MM.1S (cell line): ENCODE results near the gene DPPA5.
"Not testable (repeated sequence)": the region's sequence is repeated elsewhere in the genome, so short reads cannot be mapped to it uniquely, and the experiment has no call there.

Experiments used
- DNase-seq: peaks from one replicate; pipeline ENCODE4 v3.0.0-alpha.2; 2015
- H2AFZ ChIP-seq: fragments of 300-600 bp; sonication (generic); 2 replicates; pipeline ENCODE4 v1.6.0; 2016; ENCODE audit warnings: antibody characterized with exemption, low read length
- H3F3A ChIP-seq: fragments of 300-600 bp; sonication (generic); 2 replicates; pipeline ENCODE4 v1.6.1; 2016; ENCODE audit warnings: mild to moderate bottlenecking, antibody characterized with exemption, low read length, moderate library complexity, mixed read lengths; ENCODE audit not compliant: insufficient read depth
- H3K27ac ChIP-seq: fragments of 300-600 bp; sonication (generic); 2 replicates; pipeline ENCODE4 v1.5.1; 2016; ENCODE audit warnings: mild to moderate bottlenecking, low read length
- H3K27me3 ChIP-seq: fragments of 300-600 bp; sonication (generic); replicated peaks from 2 replicates; pipeline ENCODE4 v1.6.0; 2016; ENCODE audit warnings: low read length; ENCODE audit not compliant: insufficient read depth
- H3K36me3 ChIP-seq: fragments of 300-600 bp; sonication (generic); replicated peaks from 2 replicates; pipeline ENCODE4 v1.6.1; 2016; ENCODE audit warnings: mild to moderate bottlenecking, low read length, mixed read lengths; ENCODE audit not compliant: insufficient read depth
- H3K4me1 ChIP-seq: fragments of 300-600 bp; sonication (generic); 2 replicates; pipeline ENCODE4 v1.6.1; 2016; ENCODE audit warnings: low read length, mixed read lengths
- H3K4me2 ChIP-seq: fragments of 300-600 bp; sonication (generic); 2 replicates; pipeline ENCODE4 v1.6.0; 2016; ENCODE audit warnings: low read depth, low read length
- H3K4me3 ChIP-seq: fragments of 300-600 bp; sonication (generic); 2 replicates; pipeline ENCODE4 v1.5.1; 2016; ENCODE audit warnings: low read length, mixed read lengths
- H3K79me2 ChIP-seq: fragments of 300-600 bp; sonication (generic); 2 replicates; pipeline ENCODE4 v1.6.1; 2016; ENCODE audit warnings: mixed run types, low read length, mixed read lengths
- H3K9ac ChIP-seq: fragments of 300-600 bp; sonication (generic); 2 replicates; pipeline ENCODE4 v1.6.1; 2016; ENCODE audit warnings: low read length, mixed read lengths
- H3K9me2 ChIP-seq: fragments of 300-600 bp; sonication (generic); replicated peaks from 2 replicates; pipeline ENCODE4 v1.6.1; 2016; ENCODE audit warnings: mild to moderate bottlenecking, low read length, mixed read lengths; ENCODE audit not compliant: insufficient read depth
- H3K9me3 ChIP-seq: fragments of 300-600 bp; sonication (generic); replicated peaks from 2 replicates; pipeline ENCODE4 v1.6.1; 2016; ENCODE audit warnings: mild to moderate bottlenecking, low read length, mixed read lengths; ENCODE audit not compliant: insufficient read depth
- H4K20me1 ChIP-seq: fragments of 300-600 bp; sonication (generic); 2 replicates; pipeline ENCODE4 v1.6.1; 2016; ENCODE audit warnings: mild to moderate bottlenecking, low read length, moderate library complexity, mixed read lengths; ENCODE audit not compliant: insufficient read depth
- CTCF ChIP-seq: fragments of 300-600 bp; sonication (generic); IDR thresholded peaks from 2 replicates; pipeline ENCODE4 v1.5.1; 2016; ENCODE audit warnings: antibody characterized with exemption, low read length, mixed read lengths
- EZH2 ChIP-seq: fragments of 300-600 bp; sonication (generic); optimal IDR thresholded peaks from 2 replicates; pipeline ENCODE3; 2017; ENCODE audit warnings: low read depth, mild to moderate bottlenecking, antibody characterized with exemption, low read length, mixed read lengths
- EZH2phosphoT487 ChIP-seq: fragments of 300-600 bp; sonication (generic); IDR thresholded peaks from 2 replicates; pipeline ENCODE4 v1.6.1; 2018; ENCODE audit warnings: antibody characterized with exemption, low read length

The DPPA5 gene

DNA sequence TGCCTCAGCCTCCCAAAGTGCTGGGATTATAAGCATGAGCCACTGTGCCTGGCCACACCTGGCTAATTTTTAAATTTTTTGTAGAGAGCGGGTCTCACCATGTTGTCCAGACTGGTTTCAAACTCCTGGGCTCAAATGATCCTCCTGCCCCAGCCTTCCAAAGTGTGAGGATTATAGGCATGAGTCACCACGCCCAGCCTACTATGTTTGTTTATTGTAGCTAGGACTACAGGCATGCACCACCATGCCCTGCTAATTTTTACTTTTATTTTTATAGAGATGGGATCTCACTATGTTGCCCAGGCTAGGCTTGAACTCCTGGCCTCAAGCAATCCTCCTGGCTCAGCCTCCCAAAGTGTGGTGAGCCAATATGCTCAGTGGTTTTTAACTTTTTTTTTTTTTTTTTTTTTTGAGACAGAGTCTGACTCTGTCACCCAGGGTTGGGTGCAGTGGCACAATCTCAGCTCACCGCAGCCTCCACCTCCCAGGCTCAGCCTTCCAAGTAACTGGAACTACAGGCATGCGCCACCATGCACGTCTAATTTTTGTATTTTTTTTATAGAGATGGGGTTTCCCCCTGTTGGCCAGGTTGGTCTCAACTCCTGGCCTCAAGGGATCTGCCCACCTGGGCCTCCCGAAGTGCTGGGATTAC lies 28.5 kb upstream of the DPPA5 start:
- no peaks in the 10 kb centered on the region for H4K20me1 ChIP-seq
- no peaks in the 10 kb centered on the region for H3K27me3 ChIP-seq
- H3K9me3 ChIP-seq = no peaks in the 10 kb centered on the region
- H3K9ac ChIP-seq = no peak overlapping the region
- no peak overlapping the region for H3K27ac ChIP-seq
- DNase-seq = no peak
- no peak overlapping the region for H3K4me2 ChIP-seq
- H3K9me2 ChIP-seq = no peaks in the 10 kb centered on the region
- H3K4me1 ChIP-seq = no peaks in the 10 kb centered on the region
- no peaks in the 10 kb centered on the region for H3F3A ChIP-seq
- H3K36me3 ChIP-seq = no peaks in the 10 kb centered on the region
- TF ChIP-seq CTCF (no peak), EZH2phosphoT487 (no peak), EZH2 (no peak)
- H3K4me3 ChIP-seq = no peak overlapping the region
- no peaks in the 10 kb centered on the region for H3K79me2 ChIP-seq
- no peak overlapping the region for H2AFZ ChIP-seq

GRCh38 chr6:73381531-73381930 lies 27.5 kb upstream of the DPPA5 start:
- H3F3A ChIP-seq, H3K4me2 ChIP-seq, H3K79me2 ChIP-seq, H3K9me2 ChIP-seq, H4K20me1 ChIP-seq, H3K4me3 ChIP-seq, H3K27ac ChIP-seq, H3K9me3 ChIP-seq, H3K9ac ChIP-seq, H3K36me3 ChIP-seq, DNase-seq, H3K4me1 ChIP-seq, H2AFZ ChIP-seq, H3K27me3 ChIP-seq: not testable (repeated sequence)

DNA sequence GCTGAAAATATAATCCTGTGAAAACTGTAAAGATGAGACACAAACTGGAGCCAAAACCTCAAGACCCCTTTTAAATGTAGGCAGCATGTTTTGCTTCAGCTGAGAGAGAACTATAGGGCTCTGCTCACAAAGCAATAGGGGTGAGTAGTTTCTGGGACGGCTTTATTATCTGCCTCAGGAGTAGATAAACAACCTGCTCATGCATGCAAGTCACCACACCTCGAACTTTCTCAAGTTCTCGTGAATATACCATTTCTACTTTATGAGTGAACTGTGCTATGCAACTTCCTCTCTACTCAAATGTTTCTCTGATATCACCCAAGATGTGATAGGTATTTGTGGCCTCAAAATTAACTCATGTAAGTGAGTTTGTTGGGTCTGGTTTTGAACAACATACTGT lies 23.1 kb upstream of the DPPA5 start:
- Histone ChIP-seq H3K4me2 (no peak overlapping the region), H3K36me3 (no peaks in the 10 kb centered on the region), H3K79me2 (no peaks in the 10 kb centered on the region), H3K4me1 (no peaks in the 10 kb centered on the region), H3K9me3 (no peaks in the 10 kb centered on the region), H3K9me2 (no peaks in the 10 kb centered on the region), H3K27ac (no peak overlapping the region), H3K9ac (no peak overlapping the region), H3F3A (no peaks in the 10 kb centered on the region), H2AFZ (no peak overlapping the region), H3K27me3 (no peaks in the 10 kb centered on the region), H3K4me3 (no peak overlapping the region), H4K20me1 (no peaks in the 10 kb centered on the region)
- TF ChIP-seq EZH2 (no peak), CTCF (no peak), EZH2phosphoT487 (no peak)
- no peak for DNase-seq

DNA sequence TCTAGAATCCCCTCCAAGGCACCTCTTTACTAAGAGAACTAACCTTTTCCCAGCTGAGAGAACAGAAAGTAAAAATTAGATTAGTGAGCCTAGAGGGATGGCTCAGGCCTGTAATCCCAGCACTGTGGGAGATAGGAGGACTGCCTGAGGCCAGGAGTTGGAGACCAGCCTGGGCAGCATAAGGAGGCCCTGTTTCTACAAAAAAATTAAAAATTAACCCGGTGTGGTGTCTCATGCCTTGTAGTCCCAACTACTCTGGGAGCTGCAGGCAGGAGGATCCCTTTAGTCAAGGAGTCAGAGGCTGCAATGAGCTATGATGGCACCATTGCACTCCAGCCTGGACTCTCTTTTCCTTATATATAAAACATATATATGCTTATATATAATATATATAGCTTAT lies 21.1 kb upstream of the DPPA5 start:
- Histone ChIP-seq H3K27me3 (no peaks in the 10 kb centered on the region), H3F3A (no peaks in the 10 kb centered on the region), H3K36me3 (no peaks in the 10 kb centered on the region), H3K9ac (no peak overlapping the region), H3K9me3 (no peaks in the 10 kb centered on the region), H2AFZ (no peak overlapping the region), H3K9me2 (no peaks in the 10 kb centered on the region), H4K20me1 (no peaks in the 10 kb centered on the region), H3K79me2 (no peaks in the 10 kb centered on the region), H3K4me1 (no peaks in the 10 kb centered on the region), H3K4me2 (no peak overlapping the region), H3K27ac (no peak overlapping the region), H3K4me3 (no peak overlapping the region)
- no peak for TF ChIP-seq EZH2phosphoT487
- no peak for TF ChIP-seq EZH2
- TF ChIP-seq CTCF = no peak
- DNase-seq = no peak
